CD8-positive, alpha-beta memory T cell (primary cell): ENCODE measurements around the gene DPY19L1. TPM values are rescaled to one million over a fixed set of nuclear protein-coding genes. Genes with fewer than 3 reads are reported as not detected.
"Not testable (repeated sequence)": the region's sequence is repeated elsewhere in the genome, so short reads cannot be mapped to it uniquely, and the experiment has no call there.

ENCODE experiments used
- CTCF ChIA-PET: fragments of 350-600 bp; sonication (Branson Sonifier 250); formaldehyde crosslinking; loops from one replicate; lab custom pipeline; 2021; ENCODE audit warnings: antibody characterized with exemption; lab: Charles Lee
- POLR2A ChIA-PET: fragments of 350-600 bp; sonication (Branson Sonifier 250); formaldehyde crosslinking; loops from one replicate; lab custom pipeline; 2021; ENCODE audit warnings: antibody characterized with exemption; lab: Charles Lee
- DNase-seq, 5 donors: peaks; one replicate each; pipeline versions ENCODE4 v3.0.0 to v3.0.0-alpha.2; 2020 to 2022; ENCODE audit warnings: mixed read lengths in 1 of 5
- H3K27ac ChIP-seq: one replicate; pipeline ENCODE4 v1.7.0; 2013; ENCODE audit warnings: low read depth, mild to moderate bottlenecking, low read length, moderate library complexity
- H3K27me3 ChIP-seq: 2 replicates; pipeline ENCODE4 v1.7.0; 2013; ENCODE audit warnings: low read length, mild to moderate bottlenecking; ENCODE audit not compliant: insufficient read depth, poor library complexity, severe bottlenecking
- H3K36me3 ChIP-seq: 2 replicates; pipeline ENCODE4 v1.7.0; 2013; ENCODE audit warnings: mild to moderate bottlenecking, low read length, moderate library complexity; ENCODE audit not compliant: insufficient read depth
- H3K4me1 ChIP-seq: 2 replicates; pipeline ENCODE4 v1.7.0; 2013; ENCODE audit warnings: mild to moderate bottlenecking, low read length, moderate library complexity; ENCODE audit not compliant: insufficient read depth
- H3K4me3 ChIP-seq: 2 replicates; pipeline ENCODE4 v1.7.0; 2013; ENCODE audit warnings: mild to moderate bottlenecking, low read length
- H3K9me3 ChIP-seq: 2 replicates; pipeline ENCODE4 v1.7.0; 2013; ENCODE audit warnings: mild to moderate bottlenecking, low read length
- H3K27ac Mint-ChIP-seq, 8 donors: one replicate each; pipeline ENCODE4 v1.8.0; 2020 to 2021; ENCODE audit warnings: mixed read lengths in 8 of 8, mild to moderate bottlenecking in 6 of 8, inconsistent platforms in 3 of 8, moderate library complexity in 3 of 8
- H3K27me3 Mint-ChIP-seq, 2 donors: one replicate each; pipeline ENCODE4 v1.8.0; 2020 to 2021; ENCODE audit warnings: mixed read lengths in 2 of 2, mild to moderate bottlenecking in 1 of 2, moderate library complexity in 1 of 2
- H3K36me3 Mint-ChIP-seq, 3 donors: one replicate each; pipeline ENCODE4 v1.8.0; 2020 to 2021; ENCODE audit warnings: mixed read lengths in 3 of 3, inconsistent platforms in 1 of 3, mild to moderate bottlenecking in 1 of 3
- H3K4me1 Mint-ChIP-seq, 3 donors: one replicate each; pipeline ENCODE4 v1.8.0; 2020 to 2021; ENCODE audit warnings: mixed read lengths in 3 of 3, inconsistent platforms in 1 of 3, mild to moderate bottlenecking in 1 of 3
- H3K4me3 Mint-ChIP-seq, 7 donors: one replicate each; pipeline ENCODE4 v1.8.0; 2020 to 2021; ENCODE audit warnings: mixed read lengths in 7 of 7, mild to moderate bottlenecking in 6 of 7, moderate library complexity in 4 of 7, inconsistent platforms in 2 of 7
- H3K9me3 Mint-ChIP-seq, 5 donors: one replicate each; pipeline ENCODE4 v1.8.0; 2020 to 2022; ENCODE audit warnings: mixed read lengths in 5 of 5, mild to moderate bottlenecking in 3 of 5, moderate library complexity in 2 of 5, inconsistent platforms in 1 of 5
- polyA plus RNA-seq: library from polyadenylated mRNA; unstranded; fragments of 300-500 nt; fragmentation: Illumina TruSeq; gene quantifications from one replicate; pipeline ENCODE4 v1.2.3, GENCODE V29; 2021
- total RNA-seq, 2 experiments: library from RNA; stranded (reverse); gene quantifications; one replicate each; pipeline ENCODE4 v1.2.3, GENCODE V29; 2021

The DPY19L1 gene
- total and polyA plus RNA-seq, 3 experiments from 2014 or later, result 3.2 to 16.2 (median 15.9) TPM

DNA sequence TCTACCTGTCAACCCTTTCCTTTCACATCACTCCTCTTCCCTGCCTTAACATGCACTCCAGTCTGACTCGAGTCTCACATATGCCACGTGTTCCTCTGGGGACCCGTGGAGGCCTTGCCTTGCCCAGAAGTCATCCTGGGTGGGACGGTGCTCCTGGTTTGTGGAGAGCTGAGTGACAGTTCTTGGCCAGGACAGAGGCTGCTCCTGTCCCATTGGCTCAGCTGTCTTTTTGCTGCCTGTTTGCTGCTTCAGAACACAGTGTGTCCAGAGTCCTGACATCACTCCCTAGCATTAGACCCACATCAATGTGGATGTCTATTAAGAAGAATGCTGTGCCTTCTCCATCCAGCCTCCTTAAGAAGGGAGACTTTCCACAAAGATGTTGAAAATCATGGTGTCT, 116.8 kb downstream of the DPY19L1 start:
- H3K9me3 Mint-ChIP-seq, DNase-seq, H3K4me1 ChIP-seq, H3K36me3 Mint-ChIP-seq, H3K4me3 Mint-ChIP-seq, H3K27ac Mint-ChIP-seq, CTCF ChIA-PET, H3K4me1 Mint-ChIP-seq, H3K9me3 ChIP-seq, H3K4me3 ChIP-seq, POLR2A ChIA-PET, H3K27me3 ChIP-seq, H3K36me3 ChIP-seq, H3K27ac ChIP-seq: not testable (repeated sequence)
- H3K27me3 Mint-ChIP-seq, result peaks cover 5 to 14% of the 10 kb centered on the region in 2 donors

DNA sequence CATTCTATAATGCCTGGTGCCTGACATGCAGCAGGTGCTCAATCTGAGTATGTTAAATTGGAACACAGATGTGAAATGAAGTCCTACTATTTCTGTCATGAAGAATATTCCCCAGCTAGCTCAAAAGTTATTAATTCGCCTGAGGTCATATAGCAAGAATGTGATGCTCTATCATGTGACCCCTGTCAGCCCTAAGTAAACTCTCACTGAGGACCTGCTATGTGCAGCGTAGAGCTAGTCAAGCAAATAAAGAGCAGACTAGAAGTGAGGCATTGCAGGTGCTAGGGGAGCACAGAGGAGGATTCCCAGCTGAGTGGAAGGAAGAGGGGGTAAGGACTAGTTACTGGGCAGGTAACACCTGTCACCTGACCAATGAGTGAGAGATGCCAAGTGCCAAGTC, 118.2 kb downstream of the DPY19L1 start:
- not testable (repeated sequence) for H3K36me3 ChIP-seq, H3K27me3 ChIP-seq, H3K36me3 Mint-ChIP-seq

DNA sequence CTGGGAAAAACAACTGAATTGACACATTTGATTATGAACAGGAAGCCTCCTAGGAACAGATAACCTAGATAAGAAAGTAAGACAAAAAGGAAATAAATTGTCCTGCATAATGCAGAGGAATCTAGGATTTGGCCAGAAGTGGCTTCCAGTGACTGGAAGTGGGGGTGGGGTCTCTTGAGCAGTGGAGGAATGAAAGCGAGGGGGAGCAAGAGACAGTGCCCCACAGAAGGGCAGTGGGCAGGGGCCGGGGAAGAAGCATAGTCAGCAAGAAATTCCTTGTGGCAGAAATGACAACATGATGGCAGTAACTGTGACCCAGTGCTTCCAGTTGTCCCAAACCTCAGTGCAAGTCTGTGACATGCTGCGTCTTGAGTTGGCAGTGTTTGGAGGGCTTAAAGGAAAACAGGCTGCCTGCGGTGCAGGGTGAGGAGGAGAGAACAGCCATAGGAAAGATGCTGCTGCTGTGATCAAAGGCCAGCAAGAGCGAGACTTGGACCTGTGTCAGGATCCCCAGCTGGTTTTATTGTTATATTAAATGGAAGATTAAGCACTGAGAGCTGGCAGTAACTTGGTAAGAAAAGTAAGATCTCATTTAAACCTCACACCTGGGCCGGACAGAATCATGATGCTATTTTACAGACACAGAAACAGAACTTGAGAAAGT, 119.0 kb downstream of the DPY19L1 start:
- H3K27me3 ChIP-seq, H3K4me3 Mint-ChIP-seq, DNase-seq, H3K36me3 ChIP-seq, H3K9me3 Mint-ChIP-seq, H3K27ac ChIP-seq, H3K4me3 ChIP-seq, H3K9me3 ChIP-seq, H3K4me1 Mint-ChIP-seq, H3K36me3 Mint-ChIP-seq, POLR2A ChIA-PET, CTCF ChIA-PET, H3K4me1 ChIP-seq: not testable (repeated sequence)
- peak overlapping the region in 1 of 8 donors; percentile 35 for H3K27ac Mint-ChIP-seq
- peaks cover 5 to 14% of the 10 kb centered on the region in 2 donors for H3K27me3 Mint-ChIP-seq

More for the DNA sequence above, 118.2 kb downstream of the DPY19L1 start:
- H3K4me1 Mint-ChIP-seq, H3K4me3 ChIP-seq, H3K27ac Mint-ChIP-seq, DNase-seq, POLR2A ChIA-PET, CTCF ChIA-PET, H3K9me3 ChIP-seq, H3K9me3 Mint-ChIP-seq, H3K27ac ChIP-seq, H3K4me3 Mint-ChIP-seq, H3K4me1 ChIP-seq: not testable (repeated sequence)
- H3K27me3 Mint-ChIP-seq, result peaks cover 5 to 14% of the 10 kb centered on the region in 2 donors

DNA sequence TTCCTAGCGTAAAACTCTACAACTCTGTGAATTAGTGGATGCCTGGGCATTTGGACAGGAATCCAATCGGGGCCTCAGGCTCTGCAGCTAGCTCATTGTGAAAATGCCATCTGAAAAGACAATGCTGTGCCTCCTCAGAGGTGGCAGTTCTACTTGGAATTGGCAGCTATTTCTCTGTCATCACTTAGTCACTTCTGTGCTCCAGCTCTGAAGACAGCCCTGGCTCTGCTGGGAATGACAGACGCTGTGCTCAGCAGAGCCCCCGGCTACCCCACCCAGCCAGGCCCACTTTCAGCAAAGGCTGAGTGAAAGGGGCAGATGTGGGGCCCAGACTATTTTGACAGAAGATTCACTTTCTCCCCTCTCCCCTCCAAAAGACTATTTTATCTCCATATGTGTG, 119.8 kb downstream of the DPY19L1 start:
- H3K9me3 Mint-ChIP-seq, CTCF ChIA-PET, H3K4me3 Mint-ChIP-seq, H3K36me3 ChIP-seq, H3K36me3 Mint-ChIP-seq, H3K9me3 ChIP-seq, H3K27ac ChIP-seq, H3K27me3 ChIP-seq, POLR2A ChIA-PET, H3K4me3 ChIP-seq, H3K4me1 ChIP-seq, DNase-seq, H3K27ac Mint-ChIP-seq, H3K4me1 Mint-ChIP-seq: not testable (repeated sequence)
- H3K27me3 Mint-ChIP-seq, result peaks cover 5 to 17% of the 10 kb centered on the region in 2 donors

DNA sequence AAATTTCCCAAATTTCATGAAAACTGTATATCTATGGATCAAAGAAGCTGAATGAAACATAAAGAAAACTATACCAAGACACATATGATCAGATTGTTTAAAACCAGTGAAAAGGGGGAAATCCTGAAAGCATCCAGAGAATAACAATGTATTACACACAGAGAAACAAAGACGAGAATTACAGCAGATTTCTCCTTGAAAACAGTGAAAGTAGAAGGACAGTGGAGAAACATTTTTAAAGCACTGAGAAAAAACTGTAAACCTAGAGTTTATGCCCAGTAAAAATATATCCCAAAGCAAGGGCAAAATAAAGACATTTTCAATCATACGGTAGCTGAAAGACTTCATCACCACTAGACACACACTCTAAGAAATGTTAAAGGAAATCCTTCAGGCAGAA, 121.0 kb downstream of the DPY19L1 start:
- Histone ChIP-seq H3K27ac (no peak overlapping the region), H3K4me1 (no peaks in the 10 kb centered on the region), H3K4me3 (no peak overlapping the region), H3K9me3 (no peaks in the 10 kb centered on the region), H3K36me3 (no peaks in the 10 kb centered on the region), H3K27me3 (no peaks in the 10 kb centered on the region)
- Mint-ChIP-seq H3K4me1 (no peaks in the 10 kb centered on the region), H3K4me3 (no peak overlapping the region), H3K9me3 (peaks cover 5 to 9% (median 6%) of the 10 kb centered on the region in 5 donors), H3K36me3 (peaks cover 0 to 2% (median 0%) of the 10 kb centered on the region in 3 donors), H3K27ac (no peak overlapping the region), H3K27me3 (peaks cover 5 to 17% of the 10 kb centered on the region in 2 donors)
- ChIA-PET POLR2A (no interaction called here), CTCF (no interaction called here)
- no peak for DNase-seq

DNA sequence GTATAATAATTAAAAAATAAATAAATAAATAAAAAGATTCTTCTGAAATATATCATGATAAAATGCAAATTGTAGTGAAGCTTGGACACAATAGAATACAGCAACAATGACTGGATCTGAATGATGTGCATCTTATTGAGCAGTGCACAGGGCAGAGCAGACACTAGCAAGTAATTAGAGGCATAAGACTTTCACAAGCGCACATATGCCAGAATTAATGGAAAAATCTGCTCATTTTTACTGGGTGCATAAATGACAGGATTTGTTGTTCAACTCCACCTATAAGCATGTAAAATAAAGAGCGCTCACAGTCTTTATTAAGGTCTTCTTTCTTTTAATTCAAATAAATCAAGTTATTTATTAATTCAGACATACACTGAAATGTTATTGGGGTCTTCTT, 125.0 kb downstream of the DPY19L1 start:
- H3K4me3 ChIP-seq, result no peak overlapping the region
- ChIA-PET POLR2A (no interaction called here), CTCF (no interaction called here)
- H3K9me3 ChIP-seq, result no peaks in the 10 kb centered on the region
- Mint-ChIP-seq H3K27ac (no peak overlapping the region), H3K27me3 (peaks cover 3 to 6% of the 10 kb centered on the region in 2 donors), H3K36me3 (peaks cover 0 to 2% (median 0%) of the 10 kb centered on the region in 3 donors), H3K9me3 (peaks cover 5 to 12% (median 8%) of the 10 kb centered on the region in 5 donors), H3K4me3 (no peak overlapping the region), H3K4me1 (no peaks in the 10 kb centered on the region)
- no peaks in the 10 kb centered on the region for H3K36me3 ChIP-seq
- H3K27me3 ChIP-seq, result no peaks in the 10 kb centered on the region
- H3K4me1 ChIP-seq, result no peaks in the 10 kb centered on the region
- DNase-seq, result no peak
- H3K27ac ChIP-seq, result no peak overlapping the region

DNA sequence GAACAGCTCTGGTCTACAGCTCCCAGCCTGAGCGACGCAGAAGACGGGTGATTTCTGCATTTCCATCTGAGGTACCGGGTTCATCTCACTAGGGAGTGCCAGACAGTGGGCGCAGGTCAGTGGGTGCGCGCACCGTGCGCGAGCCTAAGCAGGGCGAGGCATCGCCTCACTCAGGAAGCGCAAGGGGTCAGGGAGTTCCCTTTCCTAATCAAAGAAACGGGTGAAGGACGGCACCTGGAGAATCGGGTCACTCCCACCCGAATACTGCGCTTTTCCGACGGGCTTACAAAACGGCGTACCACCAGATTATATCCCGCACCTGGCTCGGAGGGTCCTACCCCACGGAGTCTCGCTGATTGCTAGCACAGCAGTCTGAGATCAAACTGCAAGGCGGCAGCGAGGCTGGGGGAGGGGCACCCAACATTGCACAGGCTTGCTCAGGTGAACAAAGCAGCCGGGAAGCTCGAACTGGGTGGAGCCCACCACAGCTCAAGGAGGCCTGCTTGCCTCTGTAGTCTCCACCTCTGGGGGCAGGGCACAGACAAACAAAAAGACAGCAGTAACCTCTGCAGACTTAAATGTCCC, 130.9 kb downstream of the DPY19L1 start:
- H3K27me3 ChIP-seq, CTCF ChIA-PET, H3K4me1 ChIP-seq, H3K27ac ChIP-seq, H3K4me3 ChIP-seq, POLR2A ChIA-PET, H3K36me3 ChIP-seq, H3K27ac Mint-ChIP-seq, H3K9me3 ChIP-seq, H3K36me3 Mint-ChIP-seq, H3K9me3 Mint-ChIP-seq, H3K4me1 Mint-ChIP-seq: not testable (repeated sequence)
- peak in 1 of 5 donors; percentile 14 for DNase-seq
- Mint-ChIP-seq H3K4me3 (peak overlapping the region in 5 of 7 donors; percentile 22 to 79 (median 47)), H3K27me3 (peaks cover 12 to 26% of the 10 kb centered on the region in 2 donors)

DNA sequence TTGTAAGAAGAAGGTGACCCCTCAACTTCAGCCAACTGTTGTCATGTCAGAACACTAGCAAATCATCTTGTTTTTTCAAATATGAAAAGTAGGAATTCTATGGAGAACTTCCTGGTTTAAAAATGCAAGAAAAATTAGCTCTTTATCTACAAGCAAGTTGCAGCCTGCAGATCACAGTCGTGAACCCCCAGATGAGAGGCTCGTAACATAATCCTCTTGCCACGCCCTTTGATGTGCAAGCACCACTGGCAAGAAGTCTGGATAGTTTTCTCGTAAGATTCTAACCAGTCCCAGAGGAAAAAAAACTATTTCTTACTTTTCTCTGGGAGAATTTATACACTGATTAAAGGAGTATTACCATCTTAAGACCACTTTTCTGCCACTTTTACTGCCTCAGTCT, 132.3 kb downstream of the DPY19L1 start:
- Mint-ChIP-seq H3K9me3 (peaks cover 0 to 7% (median 4%) of the 10 kb centered on the region in 5 donors), H3K36me3 (no peaks in the 10 kb centered on the region), H3K27me3 (peaks cover 14 to 26% of the 10 kb centered on the region in 2 donors), H3K27ac (no peak overlapping the region), H3K4me1 (peaks cover 3 to 4% (median 4%) of the 10 kb centered on the region in 3 donors), H3K4me3 (no peak overlapping the region)
- ChIA-PET CTCF (no interaction called here), POLR2A (no interaction called here)
- no peak for DNase-seq
- Histone ChIP-seq H3K27me3 (peaks cover 4% of the 10 kb centered on the region), H3K4me1 (no peaks in the 10 kb centered on the region), H3K27ac (no peak overlapping the region), H3K9me3 (no peaks in the 10 kb centered on the region), H3K36me3 (no peaks in the 10 kb centered on the region), H3K4me3 (no peak overlapping the region)
